Breast epithelium (tissue), 3 donors: Measurements from ENCODE around the gene CIROP.

Experiments used
- POLR2A ChIP-seq: fragments of 450-650 bp; IDR thresholded peaks from one replicate; pipeline ENCODE4 v1.6.1; 2016; ENCODE audit warnings: antibody characterized with exemption, mild to moderate bottlenecking, moderate library complexity
- POLR2AphosphoS5 ChIP-seq, 3 donors: sonication (generic); formaldehyde crosslinking; IDR thresholded peaks; one replicate each; pipeline ENCODE4 v1.6.1; 2017; ENCODE audit warnings: antibody characterized with exemption in 3 of 3

DNA sequence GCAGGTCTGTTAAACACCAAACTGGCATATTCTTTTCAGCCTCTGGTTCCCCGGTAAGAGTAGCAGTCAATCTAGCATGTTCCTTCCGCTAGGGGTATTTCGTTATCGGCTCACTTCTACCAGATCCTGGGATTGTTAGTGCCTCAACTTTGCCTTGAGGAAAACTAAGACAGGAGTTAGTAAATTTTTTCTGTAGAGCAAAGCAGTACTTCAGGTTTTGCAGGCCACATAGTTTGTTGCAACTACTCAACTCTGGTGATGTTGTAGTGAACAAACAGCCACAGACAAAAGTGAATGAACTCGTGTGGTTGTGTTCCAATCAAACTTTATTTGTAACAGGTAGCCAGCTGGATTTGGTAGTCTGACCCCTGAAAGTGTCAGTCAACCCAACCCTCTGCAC, 41.2 kb downstream of the CIROP start:
- TF ChIP-seq POLR2A (no peak), POLR2AphosphoS5 (IDR thresholded peaks at IDR 0.05) (no peak)
